ENCODE measurements around the gene SLC29A4. TPM values are rescaled to one million over a fixed set of nuclear protein-coding genes. Genes with fewer than 3 reads are reported as not detected.

SLC29A4 gene
- total RNA-seq, 1 experiment from 2014 or later: 8.9 TPM

GRCh38 chr7:5295039-5296014, 12.6 kb downstream of the SLC29A4 start:
- Histone ChIP-seq H3K27me3 (ENCODE audit: low read length) (no peaks in the 10 kb centered on the region), H3K4me2 (ENCODE audit: low read length) (no peak overlapping the region), H3K79me2 (ENCODE audit: low read length) (no peaks in the 10 kb centered on the region), H3K4me3 (ENCODE audit: low read length) (no peak overlapping the region), H3F3A (ENCODE audit: low read length, unreplicated experiment) (no peaks in the 10 kb centered on the region), H3K27ac (ENCODE audit: low read length) (no peak overlapping the region), H2AFZ (ENCODE audit: low read length) (no peak overlapping the region), H3K4me1 (ENCODE audit: insufficient read depth, low read length) (no peaks in the 10 kb centered on the region; the same call in 1 of the 2 replicates), H3K9ac (ENCODE audit: low read length) (no peak overlapping the region), H3K9me2 (replicated peaks; ENCODE audit: low read length) (no peaks in the 10 kb centered on the region), H4K20me1 (ENCODE audit: low read length) (no peaks in the 10 kb centered on the region), H3K36me3 (ENCODE audit: low read depth, low read length) (no peaks in the 10 kb centered on the region), H3K9me3 (ENCODE audit: low read length) (no peaks in the 10 kb centered on the region)
- ChIA-PET POLR2A (ENCODE audit: unreplicated experiment) (no interaction called here), CTCF (no interaction called here)
- no peak for ATAC-seq
- no TSS peak for BruUV-seq (replicated peaks)
- intact Hi-C loops (cut with micrococcal nuclease): no loop called here
- no peak for DNase-seq
- TF ChIP-seq EZH2 (IDR thresholded peaks at IDR 0.05; ENCODE audit: low read length, unreplicated experiment) (no peak), EZH2phosphoT487 (IDR thresholded peaks at IDR 0.05; ENCODE audit: borderline replicate concordance, low read length) (no peak), CTCF (conservative IDR thresholded peaks at IDR 0.05; ENCODE audit: low read depth, low read length) (no peak)

GRCh38 chr7:5296015-5296610, 13.4 kb downstream of the SLC29A4 start:
- intact Hi-C loops (cut with micrococcal nuclease): no loop called here
- H3K27me3 ChIP-seq (ENCODE audit: low read length): no peaks in the 10 kb centered on the region
- H4K20me1 ChIP-seq (ENCODE audit: low read length): no peaks in the 10 kb centered on the region
- no peaks in the 10 kb centered on the region for H3K9me3 ChIP-seq (ENCODE audit: low read length)
- H3K4me3 ChIP-seq (ENCODE audit: low read length): no peak overlapping the region
- no peak overlapping the region for H3K4me2 ChIP-seq (ENCODE audit: low read length)
- no peaks in the 10 kb centered on the region; the same call in 1 of the 2 replicates for H3K4me1 ChIP-seq (ENCODE audit: insufficient read depth, low read length)
- H3K9me2 ChIP-seq (replicated peaks; ENCODE audit: low read length): no peaks in the 10 kb centered on the region
- no peaks in the 10 kb centered on the region for H3K79me2 ChIP-seq (ENCODE audit: low read length)
- ChIA-PET CTCF (no interaction called here), POLR2A (ENCODE audit: unreplicated experiment) (no interaction called here)
- BruUV-seq (replicated peaks): no TSS peak
- TF ChIP-seq EZH2phosphoT487 (IDR thresholded peaks at IDR 0.05; ENCODE audit: borderline replicate concordance, low read length): no peak
- no peak for TF ChIP-seq CTCF (conservative IDR thresholded peaks at IDR 0.05; ENCODE audit: low read depth, low read length)
- TF ChIP-seq EZH2 (IDR thresholded peaks at IDR 0.05; ENCODE audit: low read length, unreplicated experiment): no peak
- no peak overlapping the region for H3K27ac ChIP-seq (ENCODE audit: low read length)
- H3K36me3 ChIP-seq (ENCODE audit: low read depth, low read length): no peaks in the 10 kb centered on the region
- H3F3A ChIP-seq (ENCODE audit: low read length, unreplicated experiment): no peaks in the 10 kb centered on the region
- DNase-seq: no peak
- no peak for ATAC-seq
- no peak overlapping the region for H2AFZ ChIP-seq (ENCODE audit: low read length)
- H3K9ac ChIP-seq (ENCODE audit: low read length): no peak overlapping the region

Measured in PC-3 (cell line).